Measurements from ENCODE around the gene ASMT. TPM values are rescaled to one million over a fixed set of nuclear protein-coding genes. Genes with fewer than 3 reads are reported as not detected.

ASMT gene
- total RNA-seq, 1 donor from 2014 or later: not detected

DNA sequence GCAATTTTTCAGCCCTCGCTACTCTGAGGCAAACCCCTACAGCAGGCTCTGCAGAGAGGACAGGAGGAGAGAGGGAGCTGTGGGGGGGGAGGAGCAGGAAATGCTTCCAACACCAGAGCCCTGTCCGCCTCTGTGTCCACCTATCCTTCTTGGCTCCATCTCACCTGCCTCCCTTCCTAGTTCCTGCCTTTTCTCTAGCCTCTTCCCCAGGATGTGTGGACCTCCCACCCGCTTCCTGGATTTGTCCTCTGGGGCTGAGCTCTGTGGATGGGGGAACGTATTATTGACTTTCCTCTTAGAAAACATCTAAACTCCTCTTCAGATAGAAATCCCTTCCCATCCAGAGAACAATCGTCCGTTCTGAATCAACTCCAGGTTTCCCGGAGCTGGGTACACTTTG lies 14.4 kb downstream of the ASMT start:
- Mint-ChIP-seq H3K36me3 (ENCODE audit: low read depth, unreplicated experiment) (no peaks in the 10 kb centered on the region), H3K9me3 (ENCODE audit: unreplicated experiment) (peaks cover 6% of the 10 kb centered on the region), H3K27ac (ENCODE audit: unreplicated experiment) (no peak overlapping the region), H3K27me3 (ENCODE audit: low read depth, unreplicated experiment) (peaks cover 10% of the 10 kb centered on the region), H3K4me3 (ENCODE audit: unreplicated experiment) (no peak overlapping the region), H3K4me1 (ENCODE audit: low read depth, unreplicated experiment) (no peaks in the 10 kb centered on the region)
- no peaks in the 10 kb centered on the region for H3K79me2 ChIP-seq (ENCODE audit: insufficient read depth, low read length)
- H4K20me1 ChIP-seq (ENCODE audit: insufficient read depth, low read length): no peaks in the 10 kb centered on the region
- H3K9me3 ChIP-seq (ENCODE audit: insufficient read depth, low read depth, low read length): no peaks in the 10 kb centered on the region
- FAIRE-seq (no peak), DNase-seq (ENCODE audit: low read depth) (no peak)
- H3K36me3 ChIP-seq (ENCODE audit: insufficient read depth, low read length): no peaks in the 10 kb centered on the region
- H3K4me3 ChIP-seq (ENCODE audit: insufficient read depth, low read depth, low read length): no peak overlapping the region
- H3K4me1 ChIP-seq (ENCODE audit: insufficient read depth, low read length): no peaks in the 10 kb centered on the region
- H3K4me2 ChIP-seq (ENCODE audit: low read length): no peak overlapping the region
- TF ChIP-seq, protein P1, sequence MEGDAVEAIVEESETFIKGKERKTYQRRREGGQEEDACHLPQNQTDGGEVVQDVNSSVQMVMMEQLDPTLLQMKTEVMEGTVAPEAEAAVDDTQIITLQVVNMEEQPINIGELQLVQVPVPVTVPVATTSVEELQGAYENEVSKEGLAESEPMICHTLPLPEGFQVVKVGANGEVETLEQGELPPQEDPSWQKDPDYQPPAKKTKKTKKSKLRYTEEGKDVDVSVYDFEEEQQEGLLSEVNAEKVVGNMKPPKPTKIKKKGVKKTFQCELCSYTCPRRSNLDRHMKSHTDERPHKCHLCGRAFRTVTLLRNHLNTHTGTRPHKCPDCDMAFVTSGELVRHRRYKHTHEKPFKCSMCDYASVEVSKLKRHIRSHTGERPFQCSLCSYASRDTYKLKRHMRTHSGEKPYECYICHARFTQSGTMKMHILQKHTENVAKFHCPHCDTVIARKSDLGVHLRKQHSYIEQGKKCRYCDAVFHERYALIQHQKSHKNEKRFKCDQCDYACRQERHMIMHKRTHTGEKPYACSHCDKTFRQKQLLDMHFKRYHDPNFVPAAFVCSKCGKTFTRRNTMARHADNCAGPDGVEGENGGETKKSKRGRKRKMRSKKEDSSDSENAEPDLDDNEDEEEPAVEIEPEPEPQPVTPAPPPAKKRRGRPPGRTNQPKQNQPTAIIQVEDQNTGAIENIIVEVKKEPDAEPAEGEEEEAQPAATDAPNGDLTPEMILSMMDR (IDR thresholded peaks at IDR 0.05; ENCODE audit: insufficient read depth, low read depth, low read length): no peak
- TF ChIP-seq EZH2 (IDR thresholded peaks at IDR 0.05; ENCODE audit: insufficient read depth, low read length): no peak
- H2AFZ ChIP-seq (ENCODE audit: low read depth, low read length): no peak overlapping the region
- no peak overlapping the region for H3K9ac ChIP-seq (ENCODE audit: low read length)
- no peaks in the 10 kb centered on the region for H3K27me3 ChIP-seq (ENCODE audit: insufficient read depth, low read length)
- no peak overlapping the region for H3K27ac ChIP-seq (ENCODE audit: low read depth, low read length)

DNA sequence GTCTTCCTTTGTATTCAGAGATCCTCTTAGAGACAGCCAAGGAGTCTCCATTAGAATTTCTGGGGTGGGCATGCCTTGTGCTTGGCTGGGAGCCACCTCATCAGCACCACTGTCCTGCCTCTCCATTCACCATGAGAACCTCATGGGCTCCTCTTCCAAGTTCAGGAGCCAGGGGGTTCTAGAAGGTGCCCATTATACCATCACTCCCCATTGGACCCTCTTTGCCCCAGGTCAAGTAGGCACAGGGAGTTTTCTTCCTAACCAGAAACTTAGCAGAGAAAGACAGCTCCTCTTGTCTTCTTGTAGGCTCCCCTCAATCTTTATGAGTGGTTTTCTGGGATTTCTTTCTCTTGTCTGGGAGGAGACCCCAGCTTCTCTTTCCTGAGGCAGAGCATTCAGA lies 31.1 kb downstream of the ASMT start:
- FAIRE-seq: no peak

DNA sequence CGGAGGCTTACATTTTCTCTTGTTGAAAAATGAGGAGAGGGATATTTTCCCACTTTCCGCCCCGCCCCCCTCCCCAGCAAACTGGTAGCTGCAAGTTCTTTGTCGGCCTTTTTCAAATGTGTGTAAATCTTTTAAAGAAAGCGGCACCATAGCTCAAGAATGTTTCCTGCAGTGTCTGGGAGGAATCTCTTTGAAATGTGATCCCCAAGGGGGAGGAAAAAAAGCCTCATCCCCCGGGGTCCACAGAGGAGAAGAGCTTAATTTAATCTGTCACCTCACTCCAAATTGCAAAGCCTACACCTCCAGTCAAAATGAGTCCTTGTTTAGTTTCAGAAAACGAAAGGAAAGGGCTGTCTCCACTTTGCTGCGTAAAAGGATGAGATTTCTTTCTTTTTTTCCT lies 34.8 kb downstream of the ASMT start:
- H3K9me3 Mint-ChIP-seq (ENCODE audit: unreplicated experiment): peaks cover 20% of the 10 kb centered on the region

More for the DNA sequence above, 31.1 kb downstream of the ASMT start:
- no peak for DNase-seq (ENCODE audit: low read depth)
- Histone ChIP-seq H3K27me3 (ENCODE audit: insufficient read depth, low read length) (no peaks in the 10 kb centered on the region), H2AFZ (ENCODE audit: low read depth, low read length) (no peak overlapping the region), H3K79me2 (ENCODE audit: insufficient read depth, low read length) (no peaks in the 10 kb centered on the region), H3K9me3 (ENCODE audit: insufficient read depth, low read depth, low read length) (peaks cover 5% of the 10 kb centered on the region), H3K9ac (ENCODE audit: low read length) (no peak overlapping the region), H4K20me1 (ENCODE audit: insufficient read depth, low read length) (no peaks in the 10 kb centered on the region), H3K27ac (ENCODE audit: low read depth, low read length) (no peak overlapping the region), H3K4me3 (ENCODE audit: insufficient read depth, low read depth, low read length) (no peak overlapping the region), H3K4me1 (ENCODE audit: insufficient read depth, low read length) (no peaks in the 10 kb centered on the region), H3K4me2 (ENCODE audit: low read length) (no peak overlapping the region), H3K36me3 (ENCODE audit: insufficient read depth, low read length) (no peaks in the 10 kb centered on the region)
- no peaks in the 10 kb centered on the region for H3K27me3 Mint-ChIP-seq (ENCODE audit: low read depth, unreplicated experiment)
- peaks cover 2% of the 10 kb centered on the region for H3K36me3 Mint-ChIP-seq (ENCODE audit: low read depth, unreplicated experiment)
- H3K9me3 Mint-ChIP-seq (ENCODE audit: unreplicated experiment): peaks cover 29% of the 10 kb centered on the region
- H3K4me1 Mint-ChIP-seq (ENCODE audit: low read depth, unreplicated experiment): no peaks in the 10 kb centered on the region
- no peak overlapping the region for H3K4me3 Mint-ChIP-seq (ENCODE audit: unreplicated experiment)
- no peak for TF ChIP-seq EZH2 (IDR thresholded peaks at IDR 0.05; ENCODE audit: insufficient read depth, low read length)
- TF ChIP-seq, protein P1 (IDR thresholded peaks at IDR 0.05; ENCODE audit: insufficient read depth, low read depth, low read length): no peak
- H3K27ac Mint-ChIP-seq (ENCODE audit: unreplicated experiment): no peak overlapping the region

More for the DNA sequence above, 34.8 kb downstream of the ASMT start:
- no peak for DNase-seq (ENCODE audit: low read depth)
- TF ChIP-seq, protein P1 (IDR thresholded peaks at IDR 0.05; ENCODE audit: insufficient read depth, low read depth, low read length): no peak
- TF ChIP-seq EZH2 (IDR thresholded peaks at IDR 0.05; ENCODE audit: insufficient read depth, low read length): no peak
- peak overlapping the region; percentile 66 for H2AFZ ChIP-seq (ENCODE audit: low read depth, low read length)
- no peaks in the 10 kb centered on the region for H3K4me1 ChIP-seq (ENCODE audit: insufficient read depth, low read length)
- peak overlapping the region; percentile 81 for H3K4me2 ChIP-seq (ENCODE audit: low read length)
- no peaks in the 10 kb centered on the region for H3K36me3 Mint-ChIP-seq (ENCODE audit: low read depth, unreplicated experiment)
- no peak overlapping the region for H3K4me3 Mint-ChIP-seq (ENCODE audit: unreplicated experiment)
- no peaks in the 10 kb centered on the region for H3K27me3 ChIP-seq (ENCODE audit: insufficient read depth, low read length)
- no peaks in the 10 kb centered on the region for H4K20me1 ChIP-seq (ENCODE audit: insufficient read depth, low read length)
- H3K79me2 ChIP-seq (ENCODE audit: insufficient read depth, low read length): no peaks in the 10 kb centered on the region
- H3K27ac ChIP-seq (ENCODE audit: low read depth, low read length): no peak overlapping the region
- H3K4me3 ChIP-seq (ENCODE audit: insufficient read depth, low read depth, low read length): peak overlapping the region; percentile 37
- H3K27me3 Mint-ChIP-seq (ENCODE audit: low read depth, unreplicated experiment): no peaks in the 10 kb centered on the region
- H3K9me3 ChIP-seq (ENCODE audit: insufficient read depth, low read depth, low read length): peaks cover 5% of the 10 kb centered on the region
- H3K36me3 ChIP-seq (ENCODE audit: insufficient read depth, low read length): no peaks in the 10 kb centered on the region
- no peaks in the 10 kb centered on the region for H3K4me1 Mint-ChIP-seq (ENCODE audit: low read depth, unreplicated experiment)
- H3K9ac ChIP-seq (ENCODE audit: low read length): peak overlapping the region; percentile 35
- FAIRE-seq: no peak
- H3K27ac Mint-ChIP-seq (ENCODE audit: unreplicated experiment): no peak overlapping the region

Measured in astrocyte (in vitro differentiated cells and primary cell).